K562 (cell line): ENCODE data around the gene HDAC1. TPM values are rescaled to one million over a fixed set of nuclear protein-coding genes. Genes with fewer than 3 reads are reported as not detected.

Experiments used
- HDAC8 ChIP-seq: fragments of 450-650 bp; IDR thresholded peaks from 2 replicates; pipeline ENCODE4 v1.6.1; 2016; ENCODE audit warnings: mild to moderate bottlenecking, missing genetic modification characterization, moderate library complexity, missing compliant biosample characterization
- HMG20A ChIP-seq: fragments of 450-650 bp; formaldehyde crosslinking; conservative IDR thresholded peaks from 2 replicates; pipeline ENCODE4 v1.4.0; 2020; ENCODE audit warnings: mild to moderate bottlenecking, mixed read lengths
- HNRNPL ChIP-seq: fragments of 200-400 bp; formaldehyde crosslinking; IDR thresholded peaks from 2 replicates; pipeline ENCODE4 v1.6.1; 2017; ENCODE audit warnings: low read depth, mild to moderate bottlenecking, low read length
- HNRNPUL1 ChIP-seq: fragments of 200-400 bp; formaldehyde crosslinking; IDR thresholded peaks from 2 replicates; pipeline ENCODE4 v1.6.1; 2017; ENCODE audit warnings: low read length
- ILF3 ChIP-seq: fragments of 450-650 bp; IDR thresholded peaks from 2 replicates; pipeline ENCODE4 v1.6.1; 2018; ENCODE audit warnings: antibody characterized with exemption, mild to moderate bottlenecking, moderate library complexity, borderline replicate concordance
- ILK ChIP-seq: fragments of 450-650 bp; IDR thresholded peaks from 2 replicates; pipeline ENCODE4 v1.6.1; 2016; ENCODE audit warnings: missing genetic modification characterization, low read depth, mild to moderate bottlenecking, missing compliant biosample characterization, moderate library complexity, borderline replicate concordance
- POLR2AphosphoS2 ChIP-seq: IDR thresholded peaks from 2 replicates; pipeline ENCODE4 v1.6.1; 2012; ENCODE audit warnings: low read length, improper control_type of control experiment
- RNF219 ChIP-seq: fragments of 250-450 bp; sonication (Bioruptor Pico); IDR thresholded peaks from 2 replicates; pipeline ENCODE4 v1.5.0; 2022; ENCODE audit warnings: mild to moderate bottlenecking
- SLC30A9 ChIP-seq: fragments of 250-450 bp; sonication (Bioruptor Pico); IDR thresholded peaks from 2 replicates; pipeline ENCODE4 v1.8.0; 2022; ENCODE audit warnings: mild to moderate bottlenecking, moderate library complexity
- SP2 ChIP-seq: IDR thresholded peaks from 2 replicates; pipeline ENCODE4 v1.6.1; 2011; ENCODE audit warnings: mild to moderate bottlenecking, low read depth, low read length, moderate library complexity; ENCODE audit not compliant: poor library complexity, severe bottlenecking; ENCODE audit errors: extremely low read depth
- STAT5A ChIP-seq: IDR thresholded peaks from 2 replicates; pipeline ENCODE4 v1.6.1; 2012; ENCODE audit warnings: low read length, inconsistent platforms, borderline replicate concordance
- ZNF354B ChIP-seq: fragments of 250-450 bp; sonication (Bioruptor Pico); IDR thresholded peaks from 2 replicates; pipeline ENCODE4 v1.4.0; 2020
- polyA plus RNA-seq, 8 experiments: library from polyadenylated mRNA; depleted of rRNA in 4 of 8; stranded (reverse) in 5 of 8; unstranded in 3 of 8; fragments of >200 nt; fragmentation: Nextera tagmentation in 2 of 8; fragmentation: Illumina TruSeq in 1 of 8; extraction: Ambion mirVana in 2 of 8; extraction: Trizol in 1 of 8; gene quantifications; 2 replicates each; pipeline versions ENCODE4 v1.2.1 to v1.2.3, GENCODE V29; 2011 to 2014; ENCODE audit warnings: inconsistent platforms in 1 of 8, missing spikeins in 1 of 8
- total RNA-seq, 7 experiments: library from RNA; depleted of rRNA in 6 of 7; stranded (reverse); fragments of >200 nt in 6 of 7; fragmentation: Illumina TruSeq in 2 of 7; extraction: Trizol in 2 of 7; gene quantifications; 2 replicates each; pipeline versions ENCODE4 v1.2.1 to v1.2.3, GENCODE V29; 2011 to 2021; ENCODE audit warnings: low replicate concordance in 1 of 7
- TF ChIP-seq, protein P1 (sequence below): fragments of 250-450 bp; sonication (Bioruptor Pico); IDR thresholded peaks from 2 replicates; pipeline ENCODE4 v1.4.0; 2020
- TF ChIP-seq, protein P2 (sequence below): fragments of 450-650 bp; IDR thresholded peaks from 2 replicates; pipeline ENCODE4 v1.6.1; 2018; ENCODE audit warnings: mild to moderate bottlenecking, low read depth; ENCODE audit not compliant: partially characterized antibody
- TF ChIP-seq, protein P3 (sequence below), 2 experiments: fragments of 450-650 bp; conservative IDR thresholded peaks; 2 replicates each; pipeline ENCODE4 v1.6.1; 2017; ENCODE audit warnings: mild to moderate bottlenecking in 2 of 2, moderate library complexity in 2 of 2

Gene HDAC1
- total and polyA plus RNA-seq, 9 of the 15 experiments (the other 6 are each of a cell fraction or from before 2014, with no cell fraction given): 169 to 384 (median 193) TPM

DNA sequence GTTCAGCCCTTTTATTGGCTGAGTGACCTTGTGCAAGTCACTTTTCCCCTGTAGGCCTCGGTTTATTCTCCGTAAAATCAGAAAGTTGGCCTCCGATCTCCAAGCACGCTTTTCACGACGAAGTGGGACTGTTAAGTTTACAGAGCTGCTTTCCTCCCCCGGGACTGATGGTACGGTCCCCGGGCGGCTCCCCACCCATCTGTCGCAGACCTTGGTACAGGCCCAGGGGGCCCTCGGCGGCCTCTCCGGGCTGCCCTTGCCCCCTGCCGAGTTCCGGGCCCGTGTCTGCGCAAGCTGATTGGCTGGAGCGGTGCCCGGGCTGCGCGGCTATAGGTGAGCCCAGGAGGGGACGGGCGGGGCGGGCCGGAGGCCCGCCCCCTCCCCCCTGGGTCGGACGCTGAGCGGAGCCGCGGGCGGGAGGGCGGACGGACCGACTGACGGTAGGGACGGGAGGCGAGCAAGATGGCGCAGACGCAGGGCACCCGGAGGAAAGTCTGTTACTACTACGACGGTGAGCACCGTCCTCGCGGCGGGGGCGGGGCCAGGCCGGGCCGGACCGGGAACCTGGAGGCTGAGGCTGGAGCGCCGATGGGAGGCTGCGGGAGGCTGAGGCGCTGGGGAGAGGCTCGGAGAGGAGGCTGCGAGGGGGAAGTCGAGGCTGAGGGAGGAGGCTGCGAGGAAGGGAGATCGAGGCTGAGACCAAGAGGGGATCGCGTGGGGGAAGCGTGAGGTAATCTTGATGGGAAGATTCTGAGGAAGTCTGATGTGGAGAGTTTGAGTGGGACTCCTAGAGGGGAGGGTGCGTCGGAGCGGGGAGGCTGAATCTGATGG, at the start of gene HDAC1 (continued):
- TF ChIP-seq, protein P1, sequence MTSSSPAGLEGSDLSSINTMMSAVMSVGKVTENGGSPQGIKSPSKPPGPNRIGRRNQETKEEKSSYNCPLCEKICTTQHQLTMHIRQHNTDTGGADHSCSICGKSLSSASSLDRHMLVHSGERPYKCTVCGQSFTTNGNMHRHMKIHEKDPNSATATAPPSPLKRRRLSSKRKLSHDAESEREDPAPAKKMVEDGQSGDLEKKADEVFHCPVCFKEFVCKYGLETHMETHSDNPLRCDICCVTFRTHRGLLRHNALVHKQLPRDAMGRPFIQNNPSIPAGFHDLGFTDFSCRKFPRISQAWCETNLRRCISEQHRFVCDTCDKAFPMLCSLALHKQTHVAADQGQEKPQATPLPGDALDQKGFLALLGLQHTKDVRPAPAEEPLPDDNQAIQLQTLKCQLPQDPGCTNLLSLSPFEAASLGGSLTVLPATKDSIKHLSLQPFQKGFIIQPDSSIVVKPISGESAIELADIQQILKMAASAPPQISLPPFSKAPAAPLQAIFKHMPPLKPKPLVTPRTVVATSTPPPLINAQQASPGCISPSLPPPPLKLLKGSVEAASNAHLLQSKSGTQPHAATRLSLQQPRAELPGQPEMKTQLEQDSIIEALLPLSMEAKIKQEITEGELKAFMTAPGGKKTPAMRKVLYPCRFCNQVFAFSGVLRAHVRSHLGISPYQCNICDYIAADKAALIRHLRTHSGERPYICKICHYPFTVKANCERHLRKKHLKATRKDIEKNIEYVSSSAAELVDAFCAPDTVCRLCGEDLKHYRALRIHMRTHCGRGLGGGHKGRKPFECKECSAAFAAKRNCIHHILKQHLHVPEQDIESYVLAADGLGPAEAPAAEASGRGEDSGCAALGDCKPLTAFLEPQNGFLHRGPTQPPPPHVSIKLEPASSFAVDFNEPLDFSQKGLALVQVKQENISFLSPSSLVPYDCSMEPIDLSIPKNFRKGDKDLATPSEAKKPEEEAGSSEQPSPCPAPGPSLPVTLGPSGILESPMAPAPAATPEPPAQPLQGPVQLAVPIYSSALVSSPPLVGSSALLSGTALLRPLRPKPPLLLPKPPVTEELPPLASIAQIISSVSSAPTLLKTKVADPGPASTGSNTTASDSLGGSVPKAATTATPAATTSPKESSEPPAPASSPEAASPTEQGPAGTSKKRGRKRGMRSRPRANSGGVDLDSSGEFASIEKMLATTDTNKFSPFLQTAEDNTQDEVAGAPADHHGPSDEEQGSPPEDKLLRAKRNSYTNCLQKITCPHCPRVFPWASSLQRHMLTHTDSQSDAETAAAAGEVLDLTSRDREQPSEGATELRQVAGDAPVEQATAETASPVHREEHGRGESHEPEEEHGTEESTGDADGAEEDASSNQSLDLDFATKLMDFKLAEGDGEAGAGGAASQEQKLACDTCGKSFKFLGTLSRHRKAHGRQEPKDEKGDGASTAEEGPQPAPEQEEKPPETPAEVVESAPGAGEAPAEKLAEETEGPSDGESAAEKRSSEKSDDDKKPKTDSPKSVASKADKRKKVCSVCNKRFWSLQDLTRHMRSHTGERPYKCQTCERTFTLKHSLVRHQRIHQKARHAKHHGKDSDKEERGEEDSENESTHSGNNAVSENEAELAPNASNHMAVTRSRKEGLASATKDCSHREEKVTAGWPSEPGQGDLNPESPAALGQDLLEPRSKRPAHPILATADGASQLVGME (CRISPR knock-in tag): peak; percentile 85; the same call in 1 of the 2 replicates
- TF ChIP-seq ZNF354B (CRISPR knock-in tag) (no peak), ILF3 (no peak), RNF219 (no peak), ILK (tag) (no peak), STAT5A (no peak), SLC30A9 (CRISPR knock-in tag) (no peak), POLR2AphosphoS2 (no peak), HNRNPL (0 out of 2 replicates have a peak, but pooled peaks have one; percentile 37), HMG20A (no peak), HNRNPUL1 (no peak), HDAC8 (tag) (peak; percentile 42; the same call in 1 of the 2 replicates), SP2 (peak; percentile 85)
- TF ChIP-seq, protein P2, sequence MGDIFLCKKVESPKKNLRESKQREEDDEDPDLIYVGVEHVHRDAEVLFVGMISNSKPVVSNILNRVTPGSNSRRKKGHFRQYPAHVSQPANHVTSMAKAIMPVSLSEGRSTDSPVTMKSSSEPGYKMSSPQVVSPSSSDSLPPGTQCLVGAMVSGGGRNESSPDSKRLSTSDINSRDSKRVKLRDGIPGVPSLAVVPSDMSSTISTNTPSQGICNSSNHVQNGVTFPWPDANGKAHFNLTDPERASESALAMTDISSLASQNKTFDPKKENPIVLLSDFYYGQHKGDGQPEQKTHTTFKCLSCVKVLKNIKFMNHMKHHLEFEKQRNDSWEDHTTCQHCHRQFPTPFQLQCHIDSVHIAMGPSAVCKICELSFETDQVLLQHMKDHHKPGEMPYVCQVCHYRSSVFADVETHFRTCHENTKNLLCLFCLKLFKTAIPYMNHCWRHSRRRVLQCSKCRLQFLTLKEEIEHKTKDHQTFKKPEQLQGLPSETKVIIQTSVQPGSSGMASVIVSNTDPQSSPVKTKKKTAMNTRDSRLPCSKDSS: no peak
- TF ChIP-seq, protein P3, sequence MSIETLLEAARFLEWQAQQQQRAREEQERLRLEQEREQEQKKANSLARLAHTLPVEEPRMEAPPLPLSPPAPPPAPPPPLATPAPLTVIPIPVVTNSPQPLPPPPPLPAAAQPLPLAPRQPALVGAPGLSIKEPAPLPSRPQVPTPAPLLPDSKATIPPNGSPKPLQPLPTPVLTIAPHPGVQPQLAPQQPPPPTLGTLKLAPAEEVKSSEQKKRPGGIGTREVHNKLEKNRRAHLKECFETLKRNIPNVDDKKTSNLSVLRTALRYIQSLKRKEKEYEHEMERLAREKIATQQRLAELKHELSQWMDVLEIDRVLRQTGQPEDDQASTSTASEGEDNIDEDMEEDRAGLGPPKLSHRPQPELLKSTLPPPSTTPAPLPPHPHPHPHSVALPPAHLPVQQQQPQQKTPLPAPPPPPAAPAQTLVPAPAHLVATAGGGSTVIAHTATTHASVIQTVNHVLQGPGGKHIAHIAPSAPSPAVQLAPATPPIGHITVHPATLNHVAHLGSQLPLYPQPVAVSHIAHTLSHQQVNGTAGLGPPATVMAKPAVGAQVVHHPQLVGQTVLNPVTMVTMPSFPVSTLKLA (conservative IDR thresholded peaks at IDR 0.05): peak; percentile 52 to 60; a peak in 3 of 4 replicates
